Fibroblast of skin of left biceps (primary cell): ENCODE results near the gene TEPSIN.

Experiments used
- DNase-seq, 2 experiments: peaks; one replicate each; pipeline ENCODE4 v3.0.0-alpha.2; 2013; ENCODE audit warnings: low read depth in 2 of 2

The TEPSIN gene

DNA sequence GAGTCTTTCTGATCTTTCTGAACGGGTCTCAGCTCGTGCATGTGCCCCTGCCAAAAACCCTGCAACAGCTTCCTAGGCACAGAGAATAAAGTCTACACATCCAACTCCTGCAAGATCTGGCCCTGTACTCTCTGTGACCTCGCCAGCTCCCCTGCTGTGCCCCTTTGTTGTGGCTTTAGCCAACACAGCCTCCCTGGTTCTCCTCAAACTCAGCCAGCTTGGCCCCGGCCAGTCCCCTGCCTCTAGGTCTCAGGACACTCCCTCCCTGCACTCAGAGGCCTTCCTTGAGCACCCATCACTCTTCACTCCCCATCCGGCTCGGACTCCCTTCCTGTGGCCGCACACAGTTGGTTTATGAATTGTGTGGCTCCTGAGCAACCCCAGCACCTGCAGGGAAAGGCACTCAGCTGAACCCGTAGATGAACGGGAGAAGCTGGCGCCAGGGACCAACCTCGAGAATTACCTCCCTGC, 17.4 kb downstream of the TEPSIN start:
- DNase-seq = no peak

DNA sequence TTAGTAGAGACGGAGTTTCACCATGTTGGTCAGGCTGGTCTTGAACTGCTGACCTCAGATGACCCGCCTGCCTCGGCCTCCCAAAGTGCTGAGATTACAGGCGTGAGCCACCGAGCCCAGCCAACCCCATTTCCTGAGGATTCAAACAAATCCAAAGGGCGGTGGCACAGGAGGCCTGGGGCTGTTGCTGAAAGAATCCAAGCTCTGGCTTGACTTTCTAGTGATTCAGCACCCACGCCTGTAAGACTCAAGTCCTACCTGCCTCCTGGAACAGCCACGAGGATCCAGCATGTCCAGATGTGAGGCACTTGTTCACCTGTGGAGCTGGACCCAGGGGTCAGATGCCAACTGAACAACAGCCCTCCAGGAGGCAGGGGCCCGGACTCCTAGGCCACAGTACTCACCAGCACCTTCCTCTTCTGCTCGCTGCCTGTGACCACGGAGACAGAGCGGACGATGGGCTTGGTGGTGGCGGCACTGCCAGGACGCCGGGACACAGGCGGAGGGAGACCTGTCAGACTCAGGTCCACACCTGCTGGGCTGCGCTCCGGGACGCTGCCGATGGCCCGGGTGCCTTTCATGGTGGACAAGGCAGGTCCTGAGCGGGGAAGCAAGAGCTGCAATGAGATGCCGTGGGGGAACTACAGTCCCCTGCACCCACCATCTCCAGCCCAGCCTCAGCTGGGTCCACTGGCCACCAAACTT, 19.2 kb downstream of the TEPSIN start:
- no peak for DNase-seq

DNA sequence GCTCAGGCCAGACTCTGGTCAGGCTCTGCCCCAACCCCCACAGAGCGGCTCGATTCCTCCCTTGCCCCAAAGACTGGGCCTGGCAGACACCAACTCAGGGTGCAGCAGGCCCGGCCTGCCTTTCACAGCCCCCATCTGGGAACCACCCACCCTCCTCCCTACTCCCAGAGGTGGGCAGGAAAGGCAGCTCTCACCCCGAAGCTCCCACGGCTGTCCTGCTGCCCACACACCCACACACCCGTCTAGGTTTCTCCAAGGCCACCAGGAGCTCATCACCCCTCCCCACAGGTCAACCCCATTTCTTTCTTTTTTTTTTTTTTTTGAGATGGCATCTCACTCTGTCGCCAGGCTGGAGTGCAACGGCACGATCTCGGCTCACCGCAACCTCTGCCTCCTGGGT, 19.9 kb downstream of the TEPSIN start:
- DNase-seq = no peak

DNA sequence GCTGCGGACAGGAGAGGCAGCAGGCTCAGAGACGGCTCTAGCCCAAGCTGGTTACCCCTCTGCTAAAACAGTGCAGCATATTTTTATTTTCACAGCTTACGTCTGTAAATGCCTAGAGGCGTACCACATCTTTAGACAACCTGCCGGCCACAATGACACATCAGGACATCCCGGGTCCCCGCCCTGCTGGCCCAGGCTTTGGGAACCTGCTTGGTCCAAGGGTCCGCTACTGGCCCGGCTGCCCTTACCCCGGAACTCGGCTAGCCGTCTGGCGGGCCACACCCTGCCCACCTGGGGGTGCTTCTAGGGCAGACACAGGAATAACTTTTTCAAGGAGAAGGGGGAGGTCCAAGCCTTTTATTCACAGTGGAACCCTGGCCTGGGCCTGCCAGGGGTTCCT, 20.4 kb downstream of the TEPSIN start:
- DNase-seq = no peak

DNA sequence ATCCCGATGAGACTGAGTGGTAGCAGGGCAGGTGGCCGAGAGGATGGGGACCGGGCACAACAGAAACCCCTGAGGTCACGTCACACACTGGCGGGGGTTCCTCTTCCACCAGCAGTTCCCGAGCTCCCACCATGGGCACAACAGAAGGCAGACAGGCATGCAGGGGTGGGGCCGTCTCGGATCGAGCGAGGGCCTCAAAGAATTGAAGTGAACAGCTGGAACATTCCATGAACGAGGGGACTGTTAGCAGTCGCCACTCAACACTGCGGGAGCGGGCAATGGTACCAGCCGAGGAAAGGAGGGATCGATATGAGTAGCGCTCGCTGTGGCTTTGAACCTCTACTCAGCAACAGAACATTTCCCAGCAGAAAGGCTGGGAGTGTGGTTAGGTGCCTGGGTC, 21.4 kb downstream of the TEPSIN start:
- DNase-seq = no peak

DNA sequence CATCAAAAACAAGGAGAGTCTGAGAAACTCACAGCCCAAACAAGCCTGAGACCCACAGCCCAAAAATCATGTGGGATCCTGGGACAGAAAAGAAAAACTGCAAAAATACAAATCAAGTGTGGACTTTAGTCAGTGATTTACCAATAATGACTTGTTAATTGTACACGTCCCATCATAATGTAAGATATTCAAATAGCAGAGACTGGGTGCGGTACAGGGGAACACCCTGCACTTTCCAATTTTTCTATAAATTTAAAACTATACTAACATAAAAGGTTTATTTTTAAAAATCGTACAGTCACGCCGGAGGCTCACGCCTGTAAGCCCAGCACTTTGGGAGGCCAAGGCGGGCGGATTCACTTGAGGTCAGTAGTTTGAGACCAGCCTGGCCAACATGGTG, 24.9 kb downstream of the TEPSIN start:
- DNase-seq = no peak

DNA sequence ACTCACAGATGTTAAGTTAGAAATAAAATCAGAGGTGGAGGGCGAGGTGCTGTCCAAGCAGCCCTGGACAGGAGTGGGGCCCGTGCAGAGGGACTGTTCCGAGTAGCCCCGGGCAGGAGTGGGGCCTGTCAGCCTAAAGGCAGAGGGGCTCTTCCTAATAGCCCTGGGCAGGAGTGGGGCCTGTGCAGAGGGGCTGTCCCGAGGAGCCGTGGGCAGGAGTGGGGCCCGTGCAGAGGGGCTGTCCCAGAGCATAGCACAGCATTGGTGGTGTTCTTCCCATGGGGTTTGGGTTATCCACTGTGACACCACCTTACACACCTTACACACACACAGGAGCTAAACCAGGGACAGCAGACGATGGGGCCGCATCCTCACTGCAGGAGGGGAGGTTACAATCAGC, 26.5 kb downstream of the TEPSIN start:
- no peak for DNase-seq

DNA sequence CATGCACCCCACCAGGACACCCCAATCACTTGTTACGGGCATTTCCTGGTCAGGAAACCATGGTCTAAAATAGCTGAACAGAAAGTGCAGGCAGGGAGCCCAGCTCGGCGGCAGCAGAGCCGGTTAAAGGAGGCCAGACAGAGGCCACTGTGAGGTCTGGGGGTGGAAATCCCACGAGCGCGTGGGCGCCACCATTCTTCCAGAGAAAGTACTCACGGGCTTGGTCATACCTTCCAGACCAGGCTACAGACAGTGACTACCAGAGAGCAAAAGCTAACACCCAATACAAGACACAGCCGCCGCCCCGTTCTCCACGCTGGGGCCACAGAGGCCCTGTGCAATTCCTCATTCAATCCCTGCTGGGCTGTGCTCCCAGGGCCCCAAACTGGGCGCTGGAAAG, 28.0 kb downstream of the TEPSIN start:
- no peak for DNase-seq

DNA sequence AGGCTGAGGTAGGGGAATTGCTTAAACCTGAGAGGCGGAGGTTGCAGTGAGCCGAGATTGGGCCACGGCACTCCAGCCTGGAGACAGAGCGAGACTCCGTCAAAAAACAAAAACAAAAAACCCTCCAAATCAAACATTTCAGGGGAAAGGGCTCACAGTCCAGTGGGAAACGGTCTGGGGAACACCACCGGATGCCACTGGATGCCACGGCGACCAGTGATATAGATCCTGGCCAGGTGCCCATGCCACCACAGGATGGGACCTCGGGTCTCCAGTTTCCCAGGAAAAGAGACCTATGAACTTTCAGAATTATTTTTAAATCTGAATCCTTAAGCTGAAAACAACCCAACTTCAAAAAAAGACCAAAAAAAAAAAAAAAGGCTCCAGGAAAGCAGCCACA, 28.4 kb downstream of the TEPSIN start:
- DNase-seq = no peak

DNA sequence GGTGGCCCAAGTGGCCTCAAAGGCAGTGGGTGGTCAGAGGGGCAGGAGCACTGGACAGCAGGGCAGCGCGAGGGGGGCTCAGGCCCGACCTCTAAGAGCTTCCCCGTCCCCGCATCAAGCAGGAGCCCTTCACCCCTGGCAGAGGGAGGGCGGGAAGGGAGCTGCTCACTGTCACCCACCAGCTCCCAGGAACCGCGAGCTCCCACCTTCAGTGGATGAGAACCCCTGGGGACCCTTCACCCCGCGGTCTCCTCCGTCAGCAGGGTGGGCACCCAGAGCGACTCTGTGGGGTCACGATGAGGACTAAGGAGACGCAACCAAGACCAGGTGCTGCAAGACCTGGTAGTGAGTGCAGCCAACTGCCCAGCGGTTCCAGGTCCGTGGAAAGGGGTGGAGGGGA, 29.7 kb downstream of the TEPSIN start:
- DNase-seq = no peak

DNA sequence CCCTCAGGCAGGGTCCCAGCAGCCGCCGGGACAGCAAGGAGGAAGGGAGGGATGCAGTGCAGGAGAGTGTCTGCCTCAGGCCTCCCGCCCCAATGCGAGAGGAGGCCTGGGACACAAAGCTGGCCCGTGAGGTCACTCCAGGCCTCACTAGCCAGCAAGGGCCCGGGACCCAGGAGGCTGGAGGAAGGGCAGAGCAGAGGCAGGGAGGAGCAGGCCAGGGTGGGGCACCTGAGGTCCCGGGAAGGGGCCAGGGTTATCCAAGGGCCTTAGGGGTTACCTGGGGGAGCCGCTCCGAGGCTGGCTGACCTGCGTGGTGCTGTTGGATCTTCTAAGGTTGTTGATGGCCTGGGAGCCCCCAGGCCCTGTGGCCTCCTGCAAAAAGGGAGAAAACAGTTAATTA, 30.2 kb downstream of the TEPSIN start:
- no peak for DNase-seq

DNA sequence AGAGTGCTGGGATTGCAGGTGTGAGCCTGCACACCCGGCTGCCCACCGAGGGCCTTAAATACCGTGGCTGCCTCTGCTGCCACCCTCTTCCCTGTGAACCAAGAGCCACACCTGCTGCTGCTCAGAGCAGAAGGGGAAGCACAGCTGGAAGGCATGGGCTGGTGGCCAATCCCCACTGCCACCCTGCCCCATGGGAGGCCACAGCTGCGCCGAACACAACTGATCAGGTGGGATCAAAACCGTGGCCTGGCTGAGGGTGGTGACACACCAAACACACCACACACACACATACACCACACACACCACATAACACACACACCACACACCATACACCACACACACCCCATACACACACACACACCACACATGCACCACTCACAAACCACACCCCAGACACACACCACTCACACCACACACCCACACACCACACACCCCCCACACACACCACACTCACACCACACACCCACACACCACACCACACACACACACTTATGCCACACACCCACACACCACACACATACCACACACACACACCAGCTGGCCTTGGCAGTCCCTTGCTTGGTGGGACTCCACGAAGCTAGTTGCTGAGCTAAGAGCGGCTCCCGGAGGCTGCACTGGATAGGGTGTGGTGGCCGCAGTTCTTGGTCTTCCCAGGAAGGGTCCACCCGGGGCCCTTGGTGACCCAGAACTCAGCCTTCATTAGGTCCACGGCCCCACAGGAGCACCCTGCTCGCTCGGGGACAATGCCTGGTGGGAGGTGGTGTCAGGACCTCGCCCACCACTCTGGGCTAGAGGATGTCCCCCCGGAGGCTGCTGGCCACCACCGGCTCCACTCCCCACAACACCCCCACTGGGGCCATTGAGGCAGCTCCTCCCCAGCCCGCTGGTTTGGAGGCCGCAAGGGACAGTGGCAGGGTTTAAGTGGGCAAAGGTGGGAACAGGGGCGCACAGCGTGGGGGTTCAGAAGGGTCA, 31.0 kb downstream of the TEPSIN start:
- DNase-seq = no peak

DNA sequence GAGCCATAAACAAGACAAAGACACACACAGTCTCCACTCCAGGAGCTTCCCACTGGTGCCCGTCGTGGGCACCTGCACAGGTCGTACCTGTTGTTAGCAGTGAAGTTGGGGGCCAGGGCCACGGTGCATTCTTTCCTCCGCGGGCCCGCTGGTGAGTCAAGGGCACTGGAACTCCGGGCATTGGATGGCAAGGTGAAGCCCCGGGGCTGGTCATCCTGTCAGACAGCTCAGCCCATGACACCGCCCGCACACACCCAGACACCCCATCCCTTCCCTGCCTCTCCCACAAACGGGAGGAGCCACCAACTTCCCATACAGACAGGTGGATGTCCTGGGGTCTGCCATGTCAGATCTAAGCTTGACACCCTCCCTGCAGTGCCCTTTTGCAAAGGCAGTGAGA, 32.2 kb downstream of the TEPSIN start:
- DNase-seq = no peak

DNA sequence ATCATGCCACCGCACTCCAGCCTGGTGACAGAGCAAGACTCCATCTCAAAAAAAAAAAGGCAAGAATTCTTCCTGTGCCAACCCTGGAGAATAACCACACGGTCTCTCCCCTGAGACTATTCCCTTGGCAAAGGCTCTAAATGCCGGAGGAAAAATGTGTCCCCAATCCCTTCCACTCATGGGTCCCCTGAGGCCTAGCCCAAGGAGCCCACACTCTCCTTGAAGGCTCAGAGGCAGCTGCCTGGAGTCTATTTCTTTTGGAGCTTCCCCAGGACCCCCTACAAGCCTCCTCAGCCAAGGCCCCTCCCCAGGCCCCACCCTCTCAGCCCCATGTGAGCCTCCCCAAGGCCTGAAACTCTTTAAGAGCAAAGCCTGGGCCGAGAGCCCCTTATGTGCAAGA, 32.7 kb downstream of the TEPSIN start:
- no peak for DNase-seq

DNA sequence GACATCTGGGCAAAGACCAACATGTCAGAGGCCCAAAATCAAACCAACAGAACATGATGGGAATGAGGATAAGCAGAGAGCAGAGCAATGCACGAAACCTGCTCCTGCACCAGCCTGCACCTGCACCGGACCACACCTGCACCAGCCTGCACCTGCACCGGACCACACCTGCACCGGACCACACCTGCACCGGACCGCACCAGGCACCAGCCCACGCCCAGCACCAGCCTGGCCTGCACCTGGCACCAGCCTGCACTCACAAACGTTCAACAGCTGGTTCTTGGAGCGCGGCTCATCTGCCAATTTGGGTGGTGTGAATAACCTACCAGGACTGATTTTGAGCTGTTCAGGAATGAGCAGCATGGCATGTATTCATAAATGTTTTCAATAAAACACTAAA, 34.3 kb downstream of the TEPSIN start:
- no peak for DNase-seq

DNA sequence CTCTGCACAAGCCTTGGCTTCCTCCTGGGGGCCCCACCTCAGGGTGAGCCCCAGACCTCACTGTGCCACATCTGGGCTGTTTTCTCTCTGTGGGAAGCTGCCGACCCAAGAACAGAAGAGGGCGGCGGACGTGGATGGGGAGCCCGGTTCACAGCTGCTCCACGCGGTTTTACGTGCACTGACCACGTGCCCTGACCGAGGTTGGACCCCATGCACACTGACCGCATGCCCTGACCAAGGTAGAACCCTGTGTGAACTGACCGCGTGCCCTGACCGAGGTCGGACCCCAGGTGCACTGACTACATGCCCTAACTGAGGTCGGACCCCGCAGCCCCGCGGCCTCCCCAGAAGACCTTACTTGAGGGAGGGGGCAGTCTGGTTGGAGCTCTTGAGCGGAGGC, 35.7 kb downstream of the TEPSIN start:
- DNase-seq = no peak

DNA sequence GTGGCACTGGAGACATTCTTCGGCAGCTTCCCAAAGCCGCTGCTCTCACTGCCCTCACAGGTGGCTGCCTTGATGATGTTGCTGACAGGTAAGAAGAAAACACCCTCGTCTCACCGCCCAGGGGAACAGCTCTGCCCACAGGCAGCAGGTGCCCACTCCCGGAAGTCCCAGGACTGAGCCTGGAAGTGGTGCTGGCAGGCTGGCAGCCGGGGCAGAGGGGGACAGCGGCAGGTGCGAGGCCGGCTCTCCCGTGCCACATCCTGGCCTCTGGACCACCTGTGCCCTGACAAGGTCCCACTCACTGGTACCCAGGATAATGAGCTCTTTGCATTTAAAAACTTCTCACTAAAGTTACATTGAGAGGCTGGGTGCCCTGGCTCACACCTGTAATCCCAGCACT, 36.5 kb downstream of the TEPSIN start:
- DNase-seq = no peak

DNA sequence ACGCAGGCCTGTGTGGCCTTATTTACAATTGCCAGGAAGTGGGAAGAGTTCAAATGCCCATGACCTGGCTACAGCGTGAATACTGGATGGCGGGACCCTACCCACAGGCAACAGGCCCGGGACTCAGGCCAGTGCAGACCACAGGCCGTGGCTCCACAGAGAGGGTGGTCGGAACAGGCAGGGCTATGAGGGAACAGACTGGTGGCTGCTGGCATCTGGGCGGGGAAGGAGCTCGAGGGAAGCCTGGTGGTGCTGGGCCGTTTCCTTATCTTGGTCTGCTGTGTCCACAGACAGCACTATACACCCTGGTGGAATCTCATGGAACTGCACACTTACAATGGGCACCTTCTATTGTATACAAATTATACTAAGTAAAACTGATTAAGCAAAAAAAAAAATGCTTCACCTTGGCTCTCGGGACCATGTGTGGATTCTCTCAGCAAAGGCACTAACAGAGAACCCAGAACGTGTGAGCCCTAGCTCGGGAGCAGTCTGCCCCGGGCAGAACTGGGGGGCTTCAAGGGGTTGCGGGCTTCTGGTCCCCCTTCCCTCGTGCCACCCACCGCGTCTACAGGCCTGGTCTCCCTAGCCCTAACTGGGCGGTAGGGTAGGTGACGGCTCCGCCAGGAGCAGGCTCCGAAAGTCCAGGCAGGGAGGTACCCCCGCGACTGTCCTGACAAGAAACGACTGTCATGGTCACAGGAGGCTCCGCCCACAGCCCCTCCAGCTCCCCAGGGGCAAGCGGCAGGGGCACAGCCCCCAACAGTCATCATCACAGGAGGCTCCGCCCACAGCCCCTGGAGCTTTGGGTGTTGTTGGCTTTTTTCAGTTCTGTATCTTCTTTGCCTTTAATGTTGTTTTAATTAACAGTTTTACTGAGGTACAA, 37.9 kb downstream of the TEPSIN start:
- peak; percentile 8 to 14 for DNase-seq

DNA sequence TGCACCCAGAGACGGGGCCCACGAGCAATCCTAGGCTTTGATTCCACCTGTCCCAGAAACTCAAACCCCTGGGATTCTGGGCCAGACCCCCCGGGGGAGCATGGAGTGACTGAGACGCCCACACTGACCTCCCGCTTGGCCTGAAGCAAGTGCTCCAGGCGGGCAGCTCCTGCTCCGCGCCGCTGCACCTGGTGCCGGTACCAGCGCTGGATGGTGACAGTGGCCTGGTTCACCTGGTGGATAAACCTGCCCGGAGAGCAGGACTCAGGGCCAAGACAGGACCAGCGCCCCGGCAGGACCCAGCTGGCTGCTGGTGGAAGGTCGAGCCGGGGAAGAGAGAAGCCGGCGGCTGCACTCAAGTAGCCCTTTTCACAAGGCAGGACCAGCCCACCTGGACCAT, 38.7 kb downstream of the TEPSIN start:
- DNase-seq = no peak

DNA sequence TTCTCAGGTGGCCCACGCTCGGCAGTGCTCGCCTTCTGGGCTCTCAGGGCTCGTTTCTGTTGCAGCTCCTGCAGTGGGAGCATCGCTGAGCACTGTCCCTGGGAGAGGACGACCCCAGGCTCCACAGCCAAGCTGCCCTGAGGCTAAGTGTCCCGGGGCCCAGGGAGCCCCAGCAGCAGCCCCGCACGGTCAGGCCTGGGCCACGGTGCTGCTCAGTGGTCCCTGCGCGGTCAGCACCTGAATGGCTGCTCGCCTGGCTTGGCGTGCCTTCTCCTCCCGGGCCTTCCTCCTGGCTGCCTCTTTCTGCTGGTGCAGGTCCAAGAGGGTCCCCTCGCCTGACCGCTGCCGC, 39.4 kb downstream of the TEPSIN start:
- no peak for DNase-seq

DNA sequence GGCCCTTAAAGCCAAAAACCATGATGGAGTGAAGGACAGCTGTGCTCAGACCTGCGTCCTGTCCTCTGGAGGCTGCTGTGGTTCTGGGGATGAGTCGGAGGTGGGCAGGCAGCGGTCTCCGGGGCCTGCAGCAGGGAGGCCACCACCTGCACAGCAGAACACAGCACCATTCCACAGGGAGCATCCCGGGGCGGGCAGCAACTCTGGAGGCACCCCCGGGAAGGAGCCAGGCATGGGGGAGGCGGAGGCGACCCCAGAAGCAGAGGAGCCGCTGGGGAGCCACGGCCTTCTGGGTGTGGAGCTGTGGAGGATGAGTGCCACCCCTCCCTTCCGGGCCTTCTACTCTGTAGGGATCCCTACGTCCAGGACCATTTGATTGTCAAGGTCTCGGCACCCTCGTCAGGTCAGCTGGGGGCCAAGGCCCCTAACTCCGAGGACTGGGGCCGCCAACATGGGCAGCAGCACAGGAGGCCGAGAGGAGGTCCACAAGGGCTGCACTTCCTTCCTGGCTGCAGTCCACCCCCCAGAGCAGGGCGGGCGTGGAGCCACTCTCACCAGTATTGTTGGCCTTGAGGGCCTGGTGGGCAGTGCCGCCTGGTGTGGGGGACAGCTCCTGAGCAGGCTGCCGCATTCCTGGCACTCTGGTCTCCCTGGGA, 39.9 kb downstream of the TEPSIN start:
- no peak for DNase-seq
